Glutamatergic neuron (in vitro differentiated cells): ENCODE measurements around the gene ARHGAP28. TPM values are rescaled to one million over a fixed set of nuclear protein-coding genes. Genes with fewer than 3 reads are reported as not detected.

Source experiments
- DNase-seq: peaks from one replicate; pipeline ENCODE4 v3.0.0; 2022
- H3K27ac Mint-ChIP-seq: one replicate; pipeline ENCODE4 v1.8.0; 2020; ENCODE audit warnings: mild to moderate bottlenecking, mixed read lengths, inconsistent platforms; ENCODE audit not compliant: unreplicated experiment
- H3K27me3 Mint-ChIP-seq: one replicate; pipeline ENCODE4 v1.8.0; 2020; ENCODE audit warnings: mild to moderate bottlenecking, moderate library complexity, mixed read lengths, inconsistent platforms; ENCODE audit not compliant: unreplicated experiment
- H3K36me3 Mint-ChIP-seq: one replicate; pipeline ENCODE4 v1.8.0; 2020; ENCODE audit warnings: mild to moderate bottlenecking, mixed read lengths, inconsistent platforms; ENCODE audit not compliant: unreplicated experiment
- H3K4me1 Mint-ChIP-seq: one replicate; pipeline ENCODE4 v1.8.0; 2020; ENCODE audit warnings: mild to moderate bottlenecking, low read depth, mixed read lengths, inconsistent platforms; ENCODE audit not compliant: unreplicated experiment
- H3K4me3 Mint-ChIP-seq: one replicate; pipeline ENCODE4 v1.8.0; 2020; ENCODE audit warnings: mild to moderate bottlenecking, mixed read lengths, inconsistent platforms; ENCODE audit not compliant: unreplicated experiment
- H3K9me3 Mint-ChIP-seq: one replicate; pipeline ENCODE4 v1.8.0; 2020; ENCODE audit warnings: mild to moderate bottlenecking, moderate library complexity, mixed read lengths, inconsistent platforms; ENCODE audit not compliant: unreplicated experiment
- total RNA-seq: library from RNA; stranded (reverse); fragmentation: NEBNext Ultra II Directional; extraction: Animal tissue kit (Norgen Biotek cat#: 25700); gene quantifications from one replicate; pipeline ENCODE4 v1.2.1, GENCODE V29; 2021; ENCODE audit not compliant: unreplicated experiment
- TF ChIP-seq, protein P1 (sequence below): fragments of 200-600 bp; sonication (generic); IDR thresholded peaks from one replicate; pipeline ENCODE4 v1.5.0; 2021; ENCODE audit not compliant: partially characterized antibody, unreplicated experiment

The ARHGAP28 gene
- total RNA-seq, 1 donor from 2014 or later = 36.8 TPM

DNA sequence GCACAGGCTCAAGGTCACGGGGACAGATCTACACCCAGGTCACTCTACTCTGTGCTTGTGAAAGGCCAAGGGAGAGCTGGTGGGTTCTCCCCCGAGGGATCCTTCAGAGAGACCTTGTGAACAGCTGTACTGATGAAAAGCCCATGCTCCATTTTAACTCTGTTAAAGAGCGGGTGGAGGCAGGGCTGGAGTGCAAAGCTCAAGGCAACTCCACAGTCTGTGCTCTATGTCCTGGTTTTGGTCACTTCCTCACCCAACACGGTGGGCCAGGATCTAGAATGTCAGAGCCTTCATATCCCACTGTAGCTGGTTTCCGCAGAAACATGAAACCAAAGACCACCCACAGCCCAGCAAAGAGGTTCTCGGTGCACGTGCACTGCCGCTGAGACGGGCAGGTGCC lies 210.9 kb downstream of the ARHGAP28 start:
- Mint-ChIP-seq H3K4me1 (no peaks in the 10 kb centered on the region), H3K27ac (no peak overlapping the region), H3K4me3 (no peak overlapping the region), H3K27me3 (no peaks in the 10 kb centered on the region), H3K9me3 (no peaks in the 10 kb centered on the region), H3K36me3 (no peaks in the 10 kb centered on the region)
- TF ChIP-seq, protein P1, sequence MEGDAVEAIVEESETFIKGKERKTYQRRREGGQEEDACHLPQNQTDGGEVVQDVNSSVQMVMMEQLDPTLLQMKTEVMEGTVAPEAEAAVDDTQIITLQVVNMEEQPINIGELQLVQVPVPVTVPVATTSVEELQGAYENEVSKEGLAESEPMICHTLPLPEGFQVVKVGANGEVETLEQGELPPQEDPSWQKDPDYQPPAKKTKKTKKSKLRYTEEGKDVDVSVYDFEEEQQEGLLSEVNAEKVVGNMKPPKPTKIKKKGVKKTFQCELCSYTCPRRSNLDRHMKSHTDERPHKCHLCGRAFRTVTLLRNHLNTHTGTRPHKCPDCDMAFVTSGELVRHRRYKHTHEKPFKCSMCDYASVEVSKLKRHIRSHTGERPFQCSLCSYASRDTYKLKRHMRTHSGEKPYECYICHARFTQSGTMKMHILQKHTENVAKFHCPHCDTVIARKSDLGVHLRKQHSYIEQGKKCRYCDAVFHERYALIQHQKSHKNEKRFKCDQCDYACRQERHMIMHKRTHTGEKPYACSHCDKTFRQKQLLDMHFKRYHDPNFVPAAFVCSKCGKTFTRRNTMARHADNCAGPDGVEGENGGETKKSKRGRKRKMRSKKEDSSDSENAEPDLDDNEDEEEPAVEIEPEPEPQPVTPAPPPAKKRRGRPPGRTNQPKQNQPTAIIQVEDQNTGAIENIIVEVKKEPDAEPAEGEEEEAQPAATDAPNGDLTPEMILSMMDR = no peak
- no peak for DNase-seq

DNA sequence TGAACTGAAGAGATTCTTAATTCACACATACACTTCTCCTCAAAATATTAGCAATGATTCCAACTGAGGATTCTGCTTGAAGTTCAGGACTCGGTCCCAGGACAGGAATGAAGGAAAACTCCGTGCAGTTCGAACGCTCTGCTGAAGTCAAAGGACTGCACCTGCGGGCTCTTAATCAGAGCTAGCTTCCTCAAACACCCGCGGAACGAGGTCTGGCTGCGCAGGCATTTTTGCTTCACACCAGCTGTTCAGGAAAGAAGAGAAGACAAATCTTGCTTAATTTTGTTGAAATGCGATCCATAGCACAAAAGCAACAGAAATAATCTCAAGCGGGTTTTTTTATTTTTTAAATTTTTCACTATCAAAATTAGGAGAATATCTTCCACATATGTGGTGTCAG lies 212.5 kb downstream of the ARHGAP28 start:
- no peak for DNase-seq
- Mint-ChIP-seq H3K4me1 (no peaks in the 10 kb centered on the region), H3K4me3 (no peak overlapping the region), H3K27me3 (no peaks in the 10 kb centered on the region), H3K27ac (no peak overlapping the region), H3K9me3 (no peaks in the 10 kb centered on the region), H3K36me3 (no peaks in the 10 kb centered on the region)
- TF ChIP-seq, protein P1 = no peak

DNA sequence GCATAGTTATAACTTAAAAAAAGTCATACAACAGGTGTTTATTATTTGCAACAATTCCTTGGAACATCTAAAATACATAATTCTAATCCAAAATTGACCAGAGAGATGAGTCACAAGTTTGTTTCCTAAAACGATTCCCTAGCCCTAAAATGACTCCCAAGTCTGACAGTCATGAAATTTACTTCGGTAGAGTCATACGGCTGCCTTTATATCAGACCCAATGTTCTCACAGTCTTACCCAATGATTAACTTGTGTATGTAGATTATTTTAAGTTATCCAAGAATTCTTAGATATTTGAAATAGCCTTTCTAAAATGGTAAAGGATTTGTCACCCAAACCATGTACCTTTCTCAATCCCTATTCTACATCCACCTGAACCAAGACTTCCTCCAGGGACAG lies 213.2 kb downstream of the ARHGAP28 start:
- Mint-ChIP-seq H3K9me3 (no peaks in the 10 kb centered on the region), H3K4me1 (no peaks in the 10 kb centered on the region), H3K36me3 (no peaks in the 10 kb centered on the region), H3K27me3 (no peaks in the 10 kb centered on the region), H3K4me3 (no peak overlapping the region), H3K27ac (no peak overlapping the region)
- TF ChIP-seq, protein P1 = no peak
- DNase-seq = no peak

DNA sequence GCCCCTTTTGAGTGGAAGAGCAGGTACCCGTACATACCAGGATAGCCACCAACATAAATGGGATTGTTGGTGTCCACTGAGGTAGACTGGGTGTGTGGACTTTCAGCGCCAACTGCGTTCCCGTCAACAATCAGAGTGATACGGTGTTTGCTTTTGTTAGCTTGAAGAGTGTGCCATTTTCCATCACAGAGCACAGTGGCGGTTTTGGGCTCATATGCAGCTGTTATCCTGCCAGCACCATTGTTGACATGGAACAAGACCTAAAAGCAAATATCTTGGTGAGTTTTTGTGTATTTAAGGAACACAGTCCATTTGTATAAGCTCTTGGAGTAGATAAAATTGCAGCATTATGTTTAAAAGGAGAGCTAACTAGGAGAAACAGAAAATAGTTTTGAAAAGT lies 213.6 kb downstream of the ARHGAP28 start:
- no peaks in the 10 kb centered on the region for H3K36me3 Mint-ChIP-seq

DNA sequence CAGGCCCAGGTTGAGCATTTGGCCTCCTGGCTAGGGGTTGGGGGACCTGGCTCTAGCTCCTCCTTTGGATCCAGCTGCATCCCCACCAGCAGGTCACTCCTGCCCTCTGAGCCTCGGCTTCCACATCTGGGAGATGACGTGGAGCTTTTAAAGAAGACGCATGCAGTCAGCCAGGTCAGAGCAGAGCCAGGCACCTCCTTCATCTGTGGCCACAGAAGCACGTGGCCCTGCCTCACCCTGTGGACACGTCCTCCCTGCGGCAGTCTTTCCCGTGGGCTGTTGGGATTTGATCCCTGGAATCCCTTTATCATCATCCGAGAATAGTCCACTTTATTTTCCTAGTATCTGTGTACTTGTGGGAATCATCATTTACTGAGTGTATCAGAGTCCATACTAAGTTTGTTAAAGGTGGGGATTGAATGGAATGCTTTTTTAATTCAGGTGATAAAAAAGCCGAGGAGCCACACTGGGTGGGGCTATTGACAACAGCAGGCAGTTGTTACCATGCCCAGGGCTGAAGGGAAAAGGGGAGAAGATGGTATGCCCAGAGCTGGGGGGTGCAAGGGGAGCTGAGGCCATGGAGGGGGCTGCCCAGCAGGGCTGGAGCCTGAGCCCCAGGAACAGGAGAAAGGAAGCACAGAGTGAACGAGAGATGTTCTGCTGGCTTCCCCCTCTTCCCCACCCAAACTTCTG lies 218.0 kb downstream of the ARHGAP28 start:
- Mint-ChIP-seq H3K36me3 (no peaks in the 10 kb centered on the region), H3K9me3 (no peaks in the 10 kb centered on the region), H3K4me3 (no peak overlapping the region), H3K4me1 (no peaks in the 10 kb centered on the region), H3K27me3 (peaks cover 1% of the 10 kb centered on the region), H3K27ac (no peak overlapping the region)
- no peak for DNase-seq
- TF ChIP-seq, protein P1 = no peak

More for the DNA sequence above, 213.6 kb downstream of the ARHGAP28 start:
- DNase-seq = no peak
- TF ChIP-seq, protein P1 = no peak
- no peak overlapping the region for H3K27ac Mint-ChIP-seq
- H3K27me3 Mint-ChIP-seq = no peaks in the 10 kb centered on the region
- no peaks in the 10 kb centered on the region for H3K4me1 Mint-ChIP-seq
- no peak overlapping the region for H3K4me3 Mint-ChIP-seq
- no peaks in the 10 kb centered on the region for H3K9me3 Mint-ChIP-seq
